Nephron progenitor cell (in vitro differentiated cells): ENCODE measurements around the gene TOMM5.

Source experiments
- DNase-seq: peaks from one replicate; pipeline ENCODE4 v3.0.0; 2021
- H3K27ac Mint-ChIP-seq: 2 replicates; pipeline ENCODE4 v1.8.0; 2021; ENCODE audit warnings: mild to moderate bottlenecking, moderate library complexity, mixed read lengths
- H3K27me3 Mint-ChIP-seq: 2 replicates; pipeline ENCODE4 v1.8.0; 2021; ENCODE audit warnings: mild to moderate bottlenecking, low read depth, mixed read lengths; ENCODE audit not compliant: poor library complexity
- H3K36me3 Mint-ChIP-seq: 2 replicates; pipeline ENCODE4 v1.8.0; 2021; ENCODE audit warnings: low read depth, mixed read lengths
- H3K4me1 Mint-ChIP-seq: 2 replicates; pipeline ENCODE4 v1.8.0; 2021; ENCODE audit warnings: mixed read lengths
- H3K4me3 Mint-ChIP-seq: 2 replicates; pipeline ENCODE4 v1.8.0; 2021; ENCODE audit warnings: mild to moderate bottlenecking, moderate library complexity, mixed read lengths
- H3K9me3 Mint-ChIP-seq: 2 replicates; pipeline ENCODE4 v1.8.0; 2021; ENCODE audit warnings: mild to moderate bottlenecking, moderate library complexity, mixed read lengths
- TF ChIP-seq, protein P1 (sequence below): fragments of 200-600 bp; sonication (generic); IDR thresholded peaks from 2 replicates; pipeline ENCODE4 v1.5.0; 2021; ENCODE audit warnings: antibody characterized with exemption

TOMM5 gene

DNA sequence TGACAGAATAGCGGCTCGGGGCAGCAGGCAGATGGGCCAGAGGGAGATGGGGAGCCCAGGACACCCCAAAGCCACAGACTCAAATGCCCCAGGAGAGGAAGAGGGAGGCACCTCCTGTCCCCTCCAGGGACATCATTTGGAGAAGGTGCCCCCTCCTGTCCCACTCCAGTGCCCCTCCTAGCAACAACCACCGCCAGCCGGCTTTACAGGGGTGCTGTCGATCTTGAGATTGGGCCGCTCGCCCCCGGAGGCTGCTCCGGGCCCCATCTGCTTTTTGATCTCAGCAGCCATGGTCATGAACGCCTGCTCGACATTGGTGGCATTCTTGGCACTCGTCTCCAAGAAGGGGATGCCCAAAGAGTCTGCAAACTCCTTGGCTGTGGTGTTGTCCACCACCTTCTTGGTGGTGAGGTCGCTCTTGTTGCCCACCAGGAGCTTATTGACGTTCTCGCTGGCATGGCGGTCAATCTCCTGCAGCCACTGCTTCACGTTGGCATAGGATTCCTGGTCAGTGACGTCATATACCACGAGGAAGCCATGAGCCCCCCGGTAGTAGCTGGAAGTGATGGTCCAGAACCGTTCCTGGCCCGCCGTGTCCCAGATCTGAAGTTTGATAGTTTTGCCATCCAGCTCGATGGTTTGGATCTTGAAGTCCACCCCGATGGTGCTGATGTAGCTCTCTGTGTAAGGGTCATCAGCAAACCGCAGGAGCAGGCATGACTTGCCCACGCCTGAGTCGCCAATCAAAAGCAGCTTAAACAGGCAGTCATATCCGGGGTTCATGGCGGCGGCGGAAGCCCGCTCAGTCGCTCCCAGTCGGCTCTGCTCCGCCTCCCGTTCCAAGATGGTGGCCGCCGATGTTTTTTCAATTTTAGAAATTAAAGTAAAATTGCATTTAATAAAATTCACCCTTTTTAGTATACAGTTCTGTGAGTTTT lies 44.4 kb upstream of the TOMM5 start:
- TF ChIP-seq, protein P1, sequence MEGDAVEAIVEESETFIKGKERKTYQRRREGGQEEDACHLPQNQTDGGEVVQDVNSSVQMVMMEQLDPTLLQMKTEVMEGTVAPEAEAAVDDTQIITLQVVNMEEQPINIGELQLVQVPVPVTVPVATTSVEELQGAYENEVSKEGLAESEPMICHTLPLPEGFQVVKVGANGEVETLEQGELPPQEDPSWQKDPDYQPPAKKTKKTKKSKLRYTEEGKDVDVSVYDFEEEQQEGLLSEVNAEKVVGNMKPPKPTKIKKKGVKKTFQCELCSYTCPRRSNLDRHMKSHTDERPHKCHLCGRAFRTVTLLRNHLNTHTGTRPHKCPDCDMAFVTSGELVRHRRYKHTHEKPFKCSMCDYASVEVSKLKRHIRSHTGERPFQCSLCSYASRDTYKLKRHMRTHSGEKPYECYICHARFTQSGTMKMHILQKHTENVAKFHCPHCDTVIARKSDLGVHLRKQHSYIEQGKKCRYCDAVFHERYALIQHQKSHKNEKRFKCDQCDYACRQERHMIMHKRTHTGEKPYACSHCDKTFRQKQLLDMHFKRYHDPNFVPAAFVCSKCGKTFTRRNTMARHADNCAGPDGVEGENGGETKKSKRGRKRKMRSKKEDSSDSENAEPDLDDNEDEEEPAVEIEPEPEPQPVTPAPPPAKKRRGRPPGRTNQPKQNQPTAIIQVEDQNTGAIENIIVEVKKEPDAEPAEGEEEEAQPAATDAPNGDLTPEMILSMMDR: no peak
- H3K27ac Mint-ChIP-seq: no peak overlapping the region

GRCh38 chr9:37635808-37636207 lies 43.4 kb upstream of the TOMM5 start:
- H3K4me3 Mint-ChIP-seq: no peak overlapping the region
- no peak for DNase-seq
- peak overlapping the region; percentile 52 for H3K27ac Mint-ChIP-seq
- TF ChIP-seq, protein P1: no peak
- H3K36me3 Mint-ChIP-seq: no peaks in the 10 kb centered on the region
- H3K4me1 Mint-ChIP-seq: peaks cover 6% of the 10 kb centered on the region
- no peaks in the 10 kb centered on the region for H3K9me3 Mint-ChIP-seq
- peaks cover 26% of the 10 kb centered on the region for H3K27me3 Mint-ChIP-seq

More for the DNA sequence above, 44.4 kb upstream of the TOMM5 start:
- Mint-ChIP-seq H3K27me3 (peaks cover 34% of the 10 kb centered on the region), H3K4me1 (peaks cover 6% of the 10 kb centered on the region), H3K9me3 (no peaks in the 10 kb centered on the region), H3K36me3 (no peaks in the 10 kb centered on the region), H3K4me3 (no peak overlapping the region)
- DNase-seq: no peak

GRCh38 chr9:37632479-37632878 lies 40.1 kb upstream of the TOMM5 start:
- Mint-ChIP-seq H3K9me3 (no peaks in the 10 kb centered on the region), H3K27ac (no peak overlapping the region), H3K27me3 (peaks cover 31% of the 10 kb centered on the region), H3K4me3 (no peak overlapping the region), H3K36me3 (no peaks in the 10 kb centered on the region), H3K4me1 (peaks cover 2% of the 10 kb centered on the region)
- DNase-seq: no peak
- TF ChIP-seq, protein P1: no peak

GRCh38 chr9:37626708-37627292 lies 34.4 kb upstream of the TOMM5 start:
- no peak overlapping the region for H3K27ac Mint-ChIP-seq
- H3K36me3 Mint-ChIP-seq: no peaks in the 10 kb centered on the region
- TF ChIP-seq, protein P1: no peak
- H3K4me3 Mint-ChIP-seq: no peak overlapping the region
- DNase-seq: no peak
- H3K4me1 Mint-ChIP-seq: peaks cover 6% of the 10 kb centered on the region
- peaks cover 14% of the 10 kb centered on the region for H3K27me3 Mint-ChIP-seq
- no peaks in the 10 kb centered on the region for H3K9me3 Mint-ChIP-seq

DNA sequence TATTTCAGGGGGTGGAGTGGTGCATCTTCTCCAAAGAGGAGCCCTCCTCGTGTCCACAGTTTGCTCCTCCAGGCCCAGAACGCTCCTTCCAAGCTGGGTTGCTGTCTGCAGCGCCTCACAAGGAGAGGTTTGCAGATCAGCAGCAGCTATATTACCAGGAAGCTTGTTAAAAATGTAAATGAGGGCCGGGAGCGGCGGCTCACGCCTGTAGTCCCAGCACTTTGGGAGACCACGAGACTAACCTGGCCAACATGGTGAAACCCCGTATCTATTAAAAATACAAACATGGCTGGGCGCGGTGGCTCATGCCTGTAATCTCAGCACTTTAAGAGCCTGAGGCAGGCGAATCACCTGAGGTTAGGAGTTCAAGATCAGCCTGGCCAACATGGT lies 33.4 kb upstream of the TOMM5 start:
- DNase-seq: no peak
- TF ChIP-seq, protein P1: no peak
- Mint-ChIP-seq H3K27ac (no peak overlapping the region), H3K27me3 (peaks cover 12% of the 10 kb centered on the region), H3K36me3 (no peaks in the 10 kb centered on the region), H3K4me3 (no peak overlapping the region), H3K9me3 (no peaks in the 10 kb centered on the region), H3K4me1 (peaks cover 14% of the 10 kb centered on the region)
